OCI-LY3 (cell line): ENCODE measurements around the gene ANK3.

Experiments used
- EZH2phosphoT487 ChIP-seq: fragments of 200-600 bp; shearing (Covaris generic); IDR thresholded peaks from 2 replicates; pipeline ENCODE4 v1.6.1; 2018; ENCODE audit warnings: antibody characterized with exemption, mixed run types, low read depth
- TF ChIP-seq, protein P1 (sequence below): fragments of 200-600, 300-600 bp; sonication (generic); IDR thresholded peaks from 2 replicates; pipeline ENCODE4 v1.5.1; 2014; ENCODE audit warnings: antibody characterized with exemption, low read length, low read depth

GRCh38 chr10:60419249-60419648 lies 29.6 kb upstream of the ANK3 start:
- TF ChIP-seq, protein P1, sequence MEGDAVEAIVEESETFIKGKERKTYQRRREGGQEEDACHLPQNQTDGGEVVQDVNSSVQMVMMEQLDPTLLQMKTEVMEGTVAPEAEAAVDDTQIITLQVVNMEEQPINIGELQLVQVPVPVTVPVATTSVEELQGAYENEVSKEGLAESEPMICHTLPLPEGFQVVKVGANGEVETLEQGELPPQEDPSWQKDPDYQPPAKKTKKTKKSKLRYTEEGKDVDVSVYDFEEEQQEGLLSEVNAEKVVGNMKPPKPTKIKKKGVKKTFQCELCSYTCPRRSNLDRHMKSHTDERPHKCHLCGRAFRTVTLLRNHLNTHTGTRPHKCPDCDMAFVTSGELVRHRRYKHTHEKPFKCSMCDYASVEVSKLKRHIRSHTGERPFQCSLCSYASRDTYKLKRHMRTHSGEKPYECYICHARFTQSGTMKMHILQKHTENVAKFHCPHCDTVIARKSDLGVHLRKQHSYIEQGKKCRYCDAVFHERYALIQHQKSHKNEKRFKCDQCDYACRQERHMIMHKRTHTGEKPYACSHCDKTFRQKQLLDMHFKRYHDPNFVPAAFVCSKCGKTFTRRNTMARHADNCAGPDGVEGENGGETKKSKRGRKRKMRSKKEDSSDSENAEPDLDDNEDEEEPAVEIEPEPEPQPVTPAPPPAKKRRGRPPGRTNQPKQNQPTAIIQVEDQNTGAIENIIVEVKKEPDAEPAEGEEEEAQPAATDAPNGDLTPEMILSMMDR = no peak
- no peak for TF ChIP-seq EZH2phosphoT487
